ENCODE data around the gene NREP. TPM values are rescaled to one million over a fixed set of nuclear protein-coding genes. Genes with fewer than 3 reads are reported as not detected.
A peak's percentile ranks its signal among the peaks of the same experiment; 100 is the strongest.

NREP gene
- total and polyA plus RNA-seq, 5 donors = 14.9 to 35.8 (median 31.4) TPM

DNA sequence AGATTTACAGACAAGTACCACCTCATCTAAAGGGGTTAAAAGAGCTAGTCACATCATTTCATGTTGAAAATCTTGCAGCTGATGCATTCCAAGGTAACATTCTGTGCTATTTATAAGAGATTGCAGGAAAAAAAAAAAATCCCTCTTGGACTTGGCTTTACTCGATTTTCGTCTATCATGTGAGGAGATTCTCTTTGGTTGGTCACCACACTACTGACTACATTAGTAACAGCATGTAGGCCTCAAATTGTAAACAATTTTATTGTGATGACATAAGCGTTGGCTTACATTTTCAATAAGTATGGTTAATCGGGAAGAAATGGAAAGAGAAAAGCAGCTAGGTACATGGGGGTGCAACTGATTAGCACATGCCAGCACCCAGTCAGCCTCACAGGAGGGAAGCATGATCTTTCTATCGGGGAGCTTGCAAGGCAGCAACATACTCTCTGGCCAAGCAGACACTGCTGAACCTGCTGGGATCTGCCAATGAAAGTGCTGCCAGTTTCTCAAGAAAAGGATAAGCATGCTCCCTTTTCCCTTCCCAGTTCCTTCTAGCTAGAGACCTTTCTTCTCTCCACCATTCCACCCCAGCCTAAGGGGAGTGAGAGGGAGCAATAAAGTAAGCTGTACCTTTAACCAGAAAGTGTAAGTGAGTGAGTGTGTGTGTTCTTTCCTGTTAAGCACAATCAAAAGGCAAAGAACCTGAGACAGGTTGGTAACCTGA lies 7.5 kb downstream of the NREP start:
- DNase-seq (no peak), ATAC-seq (no peak)
- Histone ChIP-seq H3K27me3 (ENCODE audit: control insufficient read depth, insufficient read depth) (no peaks in the 10 kb centered on the region), H3K4me3 (ENCODE audit: low read length) (no peak overlapping the region), H3K9me3 (ENCODE audit: control insufficient read depth, low read length) (no peaks in the 10 kb centered on the region), H3K4me1 (ENCODE audit: control insufficient read depth, insufficient read depth, low read length) (peaks cover 2% of the 10 kb centered on the region), H3K27ac (ENCODE audit: low read length) (no peak overlapping the region)
- intact Hi-C loops (cut with DNase I) = loop anchor here in 1 of 4 donors (10.0 kb wide), 1 partner anchor 195 kb away; no protein-coding TSS in a partner anchor
- WGBS = 56% methylated on average over 5 of the region's 5 CpGs

DNA sequence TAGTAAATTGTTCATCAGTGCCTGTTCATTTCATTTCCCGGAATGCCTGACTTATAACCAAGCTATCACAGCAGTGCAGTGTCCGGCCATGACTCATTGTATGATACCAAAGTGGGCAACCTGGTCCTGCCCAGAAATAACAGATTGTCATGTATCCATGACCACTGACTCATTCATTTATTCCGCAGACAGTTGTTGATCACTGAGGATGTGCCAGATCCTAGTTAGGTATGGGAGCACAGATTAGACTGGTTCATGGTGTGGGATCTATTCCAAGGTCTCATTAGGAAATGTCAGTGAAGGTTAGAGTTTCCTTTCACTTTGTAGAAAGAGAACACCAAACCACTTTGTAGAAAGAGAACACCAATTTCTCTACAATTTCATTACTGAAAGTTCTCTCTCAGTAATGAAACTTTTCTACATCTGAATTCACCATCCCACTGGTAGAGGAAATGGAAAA lies 8.7 kb downstream of the NREP start:
- H3K4me3 ChIP-seq (ENCODE audit: low read length) = no peak overlapping the region
- DNase-seq (no peak), ATAC-seq (peak; percentile 69 to 88)
- H3K9me3 ChIP-seq (ENCODE audit: control insufficient read depth, low read length) = no peaks in the 10 kb centered on the region
- intact Hi-C loops (cut with DNase I) = no loop called here
- peaks cover 2% of the 10 kb centered on the region for H3K4me1 ChIP-seq (ENCODE audit: control insufficient read depth, insufficient read depth, low read length)
- no peaks in the 10 kb centered on the region for H3K27me3 ChIP-seq (ENCODE audit: control insufficient read depth, insufficient read depth)
- no peak overlapping the region for H3K27ac ChIP-seq (ENCODE audit: low read length)
- WGBS = 36% methylated on average over 3 of the region's 3 CpGs

DNA sequence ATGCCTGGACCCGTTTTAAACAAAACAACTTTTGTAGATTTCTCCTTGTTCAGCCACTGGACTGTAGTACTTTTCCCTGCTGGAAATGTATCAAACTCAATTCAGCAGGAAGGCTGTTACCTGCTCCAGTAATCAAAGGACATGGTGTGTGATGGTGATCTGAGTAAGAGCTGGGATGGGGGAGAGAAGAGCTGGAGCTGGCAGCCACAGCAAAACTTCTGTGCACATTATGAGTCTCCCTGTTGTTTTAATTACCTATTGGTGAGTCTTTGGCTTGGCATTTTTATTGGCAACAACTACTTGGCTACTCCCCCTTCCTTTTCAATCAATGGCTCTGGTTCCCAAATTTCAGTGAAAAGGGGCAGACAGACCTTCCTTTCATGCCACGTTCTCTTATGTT lies 9.7 kb downstream of the NREP start:
- no peaks in the 10 kb centered on the region for H3K27me3 ChIP-seq (ENCODE audit: control insufficient read depth, insufficient read depth)
- DNase-seq (no peak), ATAC-seq (no peak)
- no peak overlapping the region for H3K27ac ChIP-seq (ENCODE audit: low read length)
- intact Hi-C loops (cut with DNase I) = no loop called here
- H3K4me3 ChIP-seq (ENCODE audit: low read length) = no peak overlapping the region
- 56% methylated on average over 2 of the region's 2 CpGs for WGBS
- peaks cover 6% of the 10 kb centered on the region for H3K4me1 ChIP-seq (ENCODE audit: control insufficient read depth, insufficient read depth, low read length)
- no peaks in the 10 kb centered on the region for H3K9me3 ChIP-seq (ENCODE audit: control insufficient read depth, low read length)

DNA sequence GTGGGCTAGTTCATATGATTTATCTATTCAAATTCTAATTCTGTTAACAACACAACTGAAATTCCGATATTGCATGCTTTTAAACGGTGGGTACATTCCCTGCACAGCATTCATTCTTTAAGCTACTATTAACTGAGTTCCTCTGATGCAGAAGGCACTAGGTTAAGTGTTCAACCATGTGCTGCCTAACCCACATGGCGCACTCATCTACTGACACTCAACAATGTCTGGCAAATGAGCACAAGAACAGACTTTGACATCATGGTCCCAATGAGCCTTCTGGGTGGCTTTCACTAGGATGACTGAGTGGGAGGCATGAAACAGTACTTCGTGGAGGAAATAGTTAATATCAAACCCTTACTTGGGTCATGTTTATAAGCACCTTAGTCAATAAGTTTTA lies 10.2 kb downstream of the NREP start:
- Histone ChIP-seq H3K4me1 (ENCODE audit: control insufficient read depth, insufficient read depth, low read length) (peaks cover 7% of the 10 kb centered on the region), H3K27me3 (ENCODE audit: control insufficient read depth, insufficient read depth) (no peaks in the 10 kb centered on the region), H3K27ac (ENCODE audit: low read length) (no peak overlapping the region), H3K9me3 (ENCODE audit: control insufficient read depth, low read length) (no peaks in the 10 kb centered on the region), H3K4me3 (ENCODE audit: low read length) (no peak overlapping the region)
- ATAC-seq (no peak), DNase-seq (no peak)
- 68% methylated on average over 4 of the region's 4 CpGs for WGBS
- intact Hi-C loops (cut with DNase I) = no loop called here

DNA sequence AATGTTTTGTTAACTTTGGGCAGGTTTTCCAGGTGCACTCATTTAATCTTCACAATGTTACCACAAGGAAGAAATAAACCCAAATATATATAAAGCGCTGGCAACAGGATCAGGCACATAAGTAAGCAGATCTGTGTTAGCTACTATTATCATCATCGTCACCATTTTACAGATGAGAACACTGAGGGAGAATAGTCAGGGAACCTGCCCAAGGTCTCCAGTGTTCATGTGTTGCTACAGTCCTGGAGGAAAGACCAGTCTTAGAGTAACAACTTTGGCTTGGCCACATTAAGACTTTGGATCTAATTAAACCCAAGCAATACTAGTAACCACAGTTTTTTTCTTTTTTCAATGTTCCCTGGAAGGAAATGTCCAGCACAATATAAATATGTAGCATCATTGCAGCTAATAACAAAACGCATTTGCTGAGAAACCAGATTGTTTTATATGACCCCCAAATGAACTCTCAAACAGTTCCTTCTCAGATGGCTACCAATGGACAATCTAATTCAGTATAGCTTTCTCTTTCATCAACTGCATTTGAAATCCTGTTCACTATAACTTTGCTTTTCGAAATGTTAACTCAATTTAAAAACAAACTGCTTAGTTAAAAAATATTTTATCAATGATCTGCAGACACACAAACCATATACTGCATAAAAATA lies 11.8 kb downstream of the NREP start:
- DNase-seq (no peak), ATAC-seq (no peak)
- H3K9me3 ChIP-seq (ENCODE audit: control insufficient read depth, low read length) = no peaks in the 10 kb centered on the region
- intact Hi-C loops (cut with DNase I) = no loop called here
- H3K4me3 ChIP-seq (ENCODE audit: low read length) = no peak overlapping the region
- H3K4me1 ChIP-seq (ENCODE audit: control insufficient read depth, insufficient read depth, low read length) = peaks cover 11% of the 10 kb centered on the region
- H3K27ac ChIP-seq (ENCODE audit: low read length) = no peak overlapping the region
- H3K27me3 ChIP-seq (ENCODE audit: control insufficient read depth, insufficient read depth) = no peaks in the 10 kb centered on the region
- 79% methylated on average over 4 of the region's 4 CpGs for WGBS

DNA sequence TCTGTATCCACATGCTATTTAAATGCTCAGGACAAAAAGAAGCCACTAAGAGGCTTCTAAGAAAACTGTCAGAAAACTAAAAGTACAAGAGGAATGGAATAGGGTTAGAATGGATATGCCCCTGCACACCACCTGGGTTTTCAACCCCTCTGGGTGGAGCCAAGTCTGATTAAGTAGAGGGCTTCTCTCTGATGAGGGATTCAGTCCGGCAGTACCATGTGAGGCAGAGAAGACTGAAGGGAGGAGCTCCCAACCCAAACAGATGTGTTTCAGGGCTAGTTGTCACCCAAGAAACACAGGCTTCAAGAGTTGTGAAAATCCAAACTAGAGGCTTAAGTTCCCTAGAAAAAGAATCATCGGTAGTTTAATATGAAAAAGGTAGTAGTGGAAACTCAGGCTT lies 12.5 kb downstream of the NREP start:
- Histone ChIP-seq H3K9me3 (ENCODE audit: control insufficient read depth, low read length) (no peaks in the 10 kb centered on the region), H3K4me3 (ENCODE audit: low read length) (no peak overlapping the region), H3K27ac (ENCODE audit: low read length) (no peak overlapping the region), H3K27me3 (ENCODE audit: control insufficient read depth, insufficient read depth) (no peaks in the 10 kb centered on the region), H3K4me1 (ENCODE audit: control insufficient read depth, insufficient read depth, low read length) (peaks cover 11% of the 10 kb centered on the region)
- no peak for DNase-seq
- WGBS = 63% methylated on average over 2 of the region's 2 CpGs
- ATAC-seq = no peak
- intact Hi-C loops (cut with DNase I) = no loop called here

DNA sequence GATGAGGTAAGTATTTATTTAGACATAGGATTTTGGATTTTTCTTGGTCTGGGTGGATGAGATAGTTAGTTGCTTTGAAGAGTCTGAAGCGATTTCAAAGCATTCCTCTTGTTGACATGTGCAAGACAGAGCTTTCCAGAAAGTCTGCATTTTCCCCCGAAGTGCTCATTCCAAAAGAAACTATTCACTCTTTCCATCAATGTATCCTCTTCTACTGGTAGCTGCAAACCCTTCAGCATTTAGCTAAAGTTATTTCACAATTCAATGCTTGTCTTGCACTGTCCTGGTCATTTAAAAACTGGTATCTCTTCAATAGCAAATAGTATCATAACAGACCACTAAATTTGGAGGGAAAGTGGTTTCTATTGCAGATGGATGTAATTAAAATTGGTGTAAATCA lies 13.0 kb downstream of the NREP start:
- Histone ChIP-seq H3K4me1 (ENCODE audit: control insufficient read depth, insufficient read depth, low read length) (peaks cover 13% of the 10 kb centered on the region), H3K27me3 (ENCODE audit: control insufficient read depth, insufficient read depth) (no peaks in the 10 kb centered on the region), H3K9me3 (ENCODE audit: control insufficient read depth, low read length) (no peaks in the 10 kb centered on the region), H3K27ac (ENCODE audit: low read length) (no peak overlapping the region), H3K4me3 (ENCODE audit: low read length) (no peak overlapping the region)
- no peak for DNase-seq
- no peak for ATAC-seq
- WGBS = 45% methylated on average over 2 of the region's 2 CpGs
- intact Hi-C loops (cut with DNase I) = no loop called here

DNA sequence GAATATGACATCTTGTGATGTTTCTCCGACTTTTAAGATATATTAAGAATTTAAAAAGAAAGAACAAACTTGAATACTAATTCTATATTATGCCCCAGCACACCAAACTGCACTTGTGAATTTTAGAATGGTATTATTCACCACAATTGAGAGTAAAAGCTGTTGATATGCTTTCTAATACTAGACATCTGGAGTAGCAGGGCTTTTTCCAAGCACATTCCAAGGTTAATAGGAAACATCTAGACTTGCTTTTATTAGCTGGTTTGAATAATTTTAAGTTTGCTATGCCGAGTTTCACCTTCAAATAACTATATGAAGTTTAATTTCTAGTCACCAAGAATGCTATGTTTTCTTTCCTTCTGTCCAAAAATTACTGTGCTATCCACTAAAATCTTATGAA lies 13.5 kb downstream of the NREP start:
- intact Hi-C loops (cut with DNase I) = no loop called here
- no peaks in the 10 kb centered on the region for H3K9me3 ChIP-seq (ENCODE audit: control insufficient read depth, low read length)

DNA sequence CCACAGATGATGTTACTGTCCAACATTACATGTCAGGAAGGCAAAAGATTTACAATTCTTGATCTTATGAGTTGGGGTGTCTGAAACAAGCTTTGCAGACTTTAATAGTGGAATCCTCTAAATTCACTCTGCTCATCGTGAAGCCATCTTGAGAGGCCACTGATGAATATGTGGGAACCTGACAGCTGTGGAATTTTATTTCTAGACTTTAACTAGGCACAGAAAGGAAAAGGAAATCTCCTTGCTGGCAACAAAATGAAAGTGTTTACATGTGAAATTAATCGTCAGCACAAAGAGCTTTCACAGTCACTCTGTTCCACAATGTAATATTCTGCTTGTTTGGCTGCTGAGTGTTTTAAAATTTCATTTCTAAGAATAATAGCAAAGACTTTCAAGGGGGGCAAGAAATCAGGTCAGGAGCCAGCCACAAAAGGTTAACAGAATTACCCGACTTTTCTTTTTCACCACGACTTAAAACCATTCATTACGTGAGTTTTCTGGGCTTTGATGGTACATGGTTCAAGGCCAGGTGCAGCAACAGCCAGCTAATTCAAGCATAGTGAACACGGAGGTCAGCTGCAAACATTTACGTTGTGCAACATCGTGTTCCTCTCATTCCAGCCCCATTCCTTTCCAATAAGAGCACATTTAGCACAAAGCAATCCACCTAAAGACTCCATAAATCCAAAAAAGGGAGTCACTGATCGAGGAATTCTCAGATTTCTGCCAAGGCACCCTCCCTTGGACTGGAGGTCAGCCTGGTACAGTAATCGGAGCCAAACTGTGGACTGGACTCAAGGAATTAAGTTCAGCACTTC lies 14.6 kb downstream of the NREP start:
- ATAC-seq (peak; percentile 59 to 69), DNase-seq (no peak)
- Histone ChIP-seq H3K4me1 (ENCODE audit: control insufficient read depth, insufficient read depth, low read length) (peaks cover 15% of the 10 kb centered on the region), H3K27ac (ENCODE audit: low read length) (peak overlapping the region; percentile 17), H3K9me3 (ENCODE audit: control insufficient read depth, low read length) (no peaks in the 10 kb centered on the region), H3K27me3 (ENCODE audit: control insufficient read depth, insufficient read depth) (no peaks in the 10 kb centered on the region), H3K4me3 (ENCODE audit: low read length) (peak overlapping the region; percentile 29)
- WGBS = 14% methylated on average over 10 of the region's 10 CpGs
- intact Hi-C loops (cut with DNase I) = no loop called here

More for the DNA sequence above, 13.5 kb downstream of the NREP start:
- Histone ChIP-seq H3K4me1 (ENCODE audit: control insufficient read depth, insufficient read depth, low read length) (peaks cover 14% of the 10 kb centered on the region), H3K4me3 (ENCODE audit: low read length) (no peak overlapping the region), H3K27ac (ENCODE audit: low read length) (no peak overlapping the region), H3K27me3 (ENCODE audit: control insufficient read depth, insufficient read depth) (no peaks in the 10 kb centered on the region)
- 46% methylated on average over 2 of the region's 2 CpGs for WGBS
- DNase-seq (no peak), ATAC-seq (no peak)

DNA sequence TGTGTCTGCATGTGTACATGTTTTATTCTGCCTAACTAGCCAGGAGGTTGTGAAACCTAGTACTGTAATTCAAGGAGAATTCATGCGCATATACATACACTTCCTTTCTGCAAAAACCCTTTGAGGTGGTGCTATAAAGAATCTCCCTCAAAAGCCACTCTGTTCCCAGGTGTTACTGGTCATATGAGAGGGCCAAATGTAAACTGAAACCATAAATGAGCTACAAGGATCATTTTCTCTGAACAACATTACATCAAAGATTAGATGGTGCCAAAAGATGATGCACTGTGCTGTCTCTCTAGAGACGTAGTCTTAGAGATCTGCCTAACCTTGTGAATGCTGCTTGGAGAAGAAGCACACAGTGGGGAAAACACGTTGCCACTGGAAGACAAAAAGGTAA lies 15.7 kb downstream of the NREP start:
- Histone ChIP-seq H3K9me3 (ENCODE audit: control insufficient read depth, low read length) (no peaks in the 10 kb centered on the region), H3K27ac (ENCODE audit: low read length) (no peak overlapping the region), H3K4me3 (ENCODE audit: low read length) (no peak overlapping the region), H3K4me1 (ENCODE audit: control insufficient read depth, insufficient read depth, low read length) (peaks cover 15% of the 10 kb centered on the region), H3K27me3 (ENCODE audit: control insufficient read depth, insufficient read depth) (no peaks in the 10 kb centered on the region)
- WGBS = 63% methylated on average over 3 of the region's 3 CpGs
- ATAC-seq (no peak), DNase-seq (no peak)
- intact Hi-C loops (cut with DNase I) = no loop called here

DNA sequence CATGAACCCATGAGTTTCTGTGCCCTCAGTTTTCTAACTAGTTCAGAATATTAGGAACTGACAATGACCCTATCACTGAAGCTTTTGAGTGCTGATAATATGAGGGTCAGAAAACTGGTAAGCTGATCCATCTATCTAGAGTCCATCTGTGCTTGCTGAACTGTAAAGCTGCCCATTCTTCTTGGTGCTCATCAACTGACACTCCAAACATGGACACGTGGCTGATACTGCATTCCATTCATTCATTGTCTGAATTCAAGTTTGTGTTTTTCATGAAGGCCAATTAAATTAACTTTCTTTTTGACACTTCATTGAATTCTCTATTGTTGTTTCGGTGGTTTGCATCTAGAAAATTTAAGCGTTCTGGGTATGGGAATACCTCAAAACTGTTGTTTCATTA lies 17.6 kb downstream of the NREP start:
- H3K4me1 ChIP-seq (ENCODE audit: control insufficient read depth, insufficient read depth, low read length) = peaks cover 15% of the 10 kb centered on the region
- H3K9me3 ChIP-seq (ENCODE audit: control insufficient read depth, low read length) = no peaks in the 10 kb centered on the region
- ATAC-seq (no peak), DNase-seq (no peak)
- no peak overlapping the region for H3K27ac ChIP-seq (ENCODE audit: low read length)
- H3K4me3 ChIP-seq (ENCODE audit: low read length) = no peak overlapping the region
- whole genome bisulfite sequencing = 74% methylated on average over 3 of the region's 3 CpGs
- no peaks in the 10 kb centered on the region for H3K27me3 ChIP-seq (ENCODE audit: control insufficient read depth, insufficient read depth)
- intact Hi-C loops (cut with DNase I) = no loop called here

Data from right cardiac atrium (tissue), 5 donors.